GM19193 (cell line): ENCODE results near the gene RTCB.
"Not testable (repeated sequence)": the region's sequence is repeated elsewhere in the genome, so short reads cannot be mapped to it uniquely, and the experiment has no call there.

ENCODE experiments used
- POLR2A ChIP-seq: IDR thresholded peaks from 4 replicates; pipeline ENCODE4 v1.6.1; 2011; ENCODE audit not compliant: insufficient read depth, insufficient read length; ENCODE audit errors: extremely low read depth

RTCB gene

GRCh38 chr22:32357567-32357966 lies 54.5 kb downstream of the RTCB start, which contains the start of gene RFPL3:
Gene RFPL3, plus strand, starts transcription at chr22:32357867. Its CDS starts 205 bp downstream, at chr22:32358072.
- not testable (repeated sequence) for TF ChIP-seq POLR2A

GRCh38 chr22:32355760-32356159 lies 56.3 kb downstream of the RTCB start:
- TF ChIP-seq POLR2A: no peak

GRCh38 chr22:32354360-32355351 lies 57.4 kb downstream of the RTCB start:
- no peak for TF ChIP-seq POLR2A

- TF ChIP-seq POLR2A: no peak
Measured at GRCh38 chr22:32353840-32354239, 58.2 kb downstream of the RTCB start.

GRCh38 chr22:32353292-32353691 lies 58.8 kb downstream of the RTCB start:
- TF ChIP-seq POLR2A: no peak

GRCh38 chr22:32352681-32353080 lies 59.4 kb downstream of the RTCB start:
- TF ChIP-seq POLR2A: no peak

GRCh38 chr22:32348031-32348611 lies 63.9 kb downstream of the RTCB start:
- no peak for TF ChIP-seq POLR2A

- TF ChIP-seq POLR2A: no peak
Measured at GRCh38 chr22:32343941-32344340, 68.1 kb downstream of the RTCB start.

GRCh38 chr22:32342977-32343376 lies 69.1 kb downstream of the RTCB start:
- TF ChIP-seq POLR2A: no peak

- no peak for TF ChIP-seq POLR2A
Measured at GRCh38 chr22:32341122-32341740, 70.8 kb downstream of the RTCB start.

- TF ChIP-seq POLR2A: no peak
Measured at GRCh38 chr22:32340411-32340810, 71.6 kb downstream of the RTCB start.

- TF ChIP-seq POLR2A: no peak
Measured at GRCh38 chr22:32339190-32340012, 72.6 kb downstream of the RTCB start.

GRCh38 chr22:32338757-32339156 lies 73.3 kb downstream of the RTCB start:
- no peak for TF ChIP-seq POLR2A
